H9 (cell line): ENCODE results near the gene TCEAL3. TPM values are rescaled to one million over a fixed set of nuclear protein-coding genes. Genes with fewer than 3 reads are reported as not detected.

Experiments
- DNase-seq: peaks from one replicate; pipeline ENCODE4 v3.0.0-alpha.2; 2017
- H2AFZ ChIP-seq: one replicate; pipeline ENCODE4 v1.6.1; 2013; ENCODE audit warnings: mild to moderate bottlenecking, low read length, control low read depth, moderate library complexity
- H2AK5ac ChIP-seq: 2 replicates; pipeline ENCODE4 v1.6.1; 2013; ENCODE audit warnings: low read length, control low read depth, mixed read lengths; ENCODE audit not compliant: insufficient read length
- H2BK120ac ChIP-seq: one replicate; pipeline ENCODE4 v1.6.1; 2013; ENCODE audit warnings: low read depth, mild to moderate bottlenecking, low read length, control low read depth, inconsistent platforms; ENCODE audit not compliant: poor library complexity, severe bottlenecking
- H2BK12ac ChIP-seq: 2 replicates; pipeline ENCODE4 v1.6.1; 2013; ENCODE audit warnings: low read length, control low read depth, mixed read lengths, low read depth; ENCODE audit not compliant: insufficient read length
- H2BK15ac ChIP-seq: 2 replicates; pipeline ENCODE4 v1.6.1; 2013; ENCODE audit warnings: low read depth, low read length, control low read depth
- H2BK20ac ChIP-seq: one replicate; pipeline ENCODE4 v1.6.1; 2013; ENCODE audit warnings: low read depth, mild to moderate bottlenecking, low read length, control low read depth, inconsistent platforms; ENCODE audit not compliant: poor library complexity, severe bottlenecking
- H2BK5ac ChIP-seq: 2 replicates; pipeline ENCODE4 v1.6.1; 2013; ENCODE audit warnings: low read length, control low read depth, mixed read lengths; ENCODE audit not compliant: insufficient read length
- H3K14ac ChIP-seq: 2 replicates; pipeline ENCODE4 v1.6.1; 2013; ENCODE audit warnings: low read length, control low read depth; ENCODE audit not compliant: insufficient read depth
- H3K18ac ChIP-seq: 2 replicates; pipeline ENCODE4 v1.6.1; 2013; ENCODE audit warnings: low read depth, mild to moderate bottlenecking, mixed read lengths, low read length, control low read depth; ENCODE audit not compliant: insufficient read length
- H3K23ac ChIP-seq: 2 replicates; pipeline ENCODE4 v1.6.1; 2013; ENCODE audit warnings: low read length, control low read depth, mixed read lengths, low read depth; ENCODE audit not compliant: insufficient read length
- H3K23me2 ChIP-seq: 2 replicates; pipeline ENCODE4 v1.6.1; 2013; ENCODE audit warnings: low read depth, mild to moderate bottlenecking, mixed read lengths, low read length, control low read depth; ENCODE audit not compliant: insufficient read length, poor library complexity, severe bottlenecking
- H3K27ac ChIP-seq: 2 replicates; pipeline ENCODE4 v1.5.1; 2013; ENCODE audit warnings: low read length, control low read depth, mixed read lengths, low read depth; ENCODE audit not compliant: insufficient read length
- H3K27me3 ChIP-seq: 2 replicates; pipeline ENCODE4 v1.6.1; 2013; ENCODE audit warnings: low read length, control low read depth, inconsistent platforms; ENCODE audit not compliant: insufficient read depth
- H3K4ac ChIP-seq: 2 replicates; pipeline ENCODE4 v1.6.1; 2013; ENCODE audit warnings: low read depth, mild to moderate bottlenecking, control low read depth, inconsistent platforms, low read length, moderate library complexity
- H3K4me1 ChIP-seq: 2 replicates; pipeline ENCODE4 v1.6.1; 2013; ENCODE audit warnings: low read length, control low read depth, inconsistent platforms; ENCODE audit not compliant: insufficient read depth
- H3K4me2 ChIP-seq: 2 replicates; pipeline ENCODE4 v1.6.1; 2013; ENCODE audit warnings: low read length, control low read depth, mixed read lengths; ENCODE audit not compliant: insufficient read length, insufficient read depth
- H3K56ac ChIP-seq: 2 replicates; pipeline ENCODE4 v1.6.1; 2013; ENCODE audit warnings: low read depth, mild to moderate bottlenecking, mixed read lengths, low read length, control low read depth; ENCODE audit not compliant: insufficient read length
- H3K79me1 ChIP-seq: 2 replicates; pipeline ENCODE4 v1.6.1; 2013; ENCODE audit warnings: low read depth, mild to moderate bottlenecking, moderate library complexity, low read length, control low read depth, inconsistent platforms; ENCODE audit not compliant: insufficient read depth, poor library complexity, severe bottlenecking
- H3K79me2 ChIP-seq: 2 replicates; pipeline ENCODE4 v1.6.1; 2013; ENCODE audit warnings: low read length, control low read depth, inconsistent platforms; ENCODE audit not compliant: insufficient read depth
- H3K9ac ChIP-seq: 2 replicates; pipeline ENCODE4 v1.6.1; 2013; ENCODE audit warnings: low read length, control low read depth, mixed read lengths; ENCODE audit not compliant: insufficient read length; ENCODE audit errors: extremely low read depth
- H3K9me3 ChIP-seq: one replicate; pipeline ENCODE4 v1.6.1; 2013; ENCODE audit warnings: low read depth, low read length, inconsistent platforms; ENCODE audit not compliant: control insufficient read depth
- H3T11ph ChIP-seq: one replicate; pipeline ENCODE4 v1.6.1; 2013; ENCODE audit warnings: mild to moderate bottlenecking, low read length, control low read depth, inconsistent platforms
- H4K20me1 ChIP-seq: one replicate; pipeline ENCODE4 v1.6.1; 2013; ENCODE audit not compliant: control insufficient read depth, insufficient read length, insufficient read depth
- H4K5ac ChIP-seq: 2 replicates; pipeline ENCODE4 v1.6.1; 2013; ENCODE audit warnings: low read depth, mild to moderate bottlenecking, mixed read lengths, low read length, control low read depth; ENCODE audit not compliant: insufficient read length
- H4K8ac ChIP-seq: replicated peaks from 2 replicates; pipeline ENCODE4 v1.6.1; 2013; ENCODE audit warnings: low read length, control low read depth, mixed read lengths, low read depth; ENCODE audit not compliant: insufficient read length
- H4K91ac ChIP-seq: 2 replicates; pipeline ENCODE4 v1.6.1; 2013; ENCODE audit warnings: low read depth, mild to moderate bottlenecking, moderate library complexity, mixed read lengths, low read length, control low read depth; ENCODE audit not compliant: insufficient read length
- H3K27ac Mint-ChIP-seq, 3 experiments: 2 replicates in 2 of 3; 3 replicates in 1 of 3; pipeline ENCODE4 v1.8.0; 2020 to 2021; ENCODE audit warnings: mixed read lengths in 3 of 3, mild to moderate bottlenecking in 1 of 3, moderate library complexity in 1 of 3
- H3K27me3 Mint-ChIP-seq: 2 replicates; pipeline ENCODE4 v1.8.0; 2021; ENCODE audit warnings: low read depth, mild to moderate bottlenecking, moderate library complexity, mixed read lengths
- H3K36me3 Mint-ChIP-seq, 3 experiments: 2 replicates in 2 of 3; 3 replicates in 1 of 3; pipeline ENCODE4 v1.8.0; 2020 to 2021; ENCODE audit warnings: low read depth in 3 of 3, mixed read lengths in 3 of 3; ENCODE audit not compliant: insufficient read depth in 1 of 3
- H3K4me1 Mint-ChIP-seq, 2 experiments: 2 replicates each; pipeline ENCODE4 v1.8.0; 2020; ENCODE audit warnings: mixed read lengths in 2 of 2
- H3K4me3 Mint-ChIP-seq, 2 experiments: 2 replicates in 1 of 2; 3 replicates in 1 of 2; pipeline ENCODE4 v1.8.0; 2020 to 2021; ENCODE audit warnings: mild to moderate bottlenecking in 2 of 2, mixed read lengths in 2 of 2, moderate library complexity in 1 of 2
- H3K9me3 Mint-ChIP-seq, 2 experiments: 2 replicates in 1 of 2; 3 replicates in 1 of 2; pipeline ENCODE4 v1.8.0; 2020; ENCODE audit warnings: mild to moderate bottlenecking in 2 of 2, mixed read lengths in 2 of 2, moderate library complexity in 1 of 2
- CTCF ChIP-seq: fragments of 200-600 bp; sonication (generic); conservative IDR thresholded peaks from 3 replicates; pipeline ENCODE4 v1.8.0; 2021; ENCODE audit warnings: antibody characterized with exemption, mild to moderate bottlenecking
- total RNA-seq: library from RNA; stranded (reverse); gene quantifications from 2 replicates; pipeline ENCODE4 v1.2.1, GENCODE V29; 2021

The TCEAL3 gene
- total RNA-seq, 1 experiment from 2014 or later, result 11.1 TPM

GRCh38 chrX:103626855-103627254 lies 19.1 kb downstream of the TCEAL3 start:
- no peaks in the 10 kb centered on the region; the same call in 1 of the 2 replicates for H3K4me1 ChIP-seq
- no peak overlapping the region for H3K27ac ChIP-seq
- no peak overlapping the region for H3K4me3 Mint-ChIP-seq

More at GRCh38 chrX:103626855-103627254, 19.1 kb downstream of the TCEAL3 start:
- Mint-ChIP-seq H3K9me3 (peaks cover 0 to 19% of the 10 kb centered on the region in 2 experiments; a peak in 2 of 5 replicates), H3K27me3 (no peaks in the 10 kb centered on the region), H3K4me1 (peaks cover 6 to 11% of the 10 kb centered on the region in 2 experiments; a peak in 3 of 4 replicates), H3K27ac (no peak overlapping the region), H3K36me3 (no peaks in the 10 kb centered on the region)
- no peak overlapping the region for H2BK15ac ChIP-seq
- no peak overlapping the region for H2BK120ac ChIP-seq
- no peak overlapping the region for H2BK12ac ChIP-seq
- no peak for DNase-seq
- H3K9me3 ChIP-seq, result no peaks in the 10 kb centered on the region
- no peak overlapping the region for H2BK20ac ChIP-seq
- H2AFZ ChIP-seq, result no peak overlapping the region
- H3K4ac ChIP-seq, result no peak overlapping the region
- no peak overlapping the region for H4K8ac ChIP-seq
- no peaks in the 10 kb centered on the region for H3K79me1 ChIP-seq
- no peak overlapping the region for H3K23ac ChIP-seq
- TF ChIP-seq CTCF, result no peak
- H3K56ac ChIP-seq, result no peak overlapping the region
- H2AK5ac ChIP-seq, result no peak overlapping the region
- no peak overlapping the region for H3K14ac ChIP-seq
- no peak overlapping the region for H3K9ac ChIP-seq
- H3K4me2 ChIP-seq, result no peak overlapping the region
- H3K27me3 ChIP-seq, result no peaks in the 10 kb centered on the region
- H3K18ac ChIP-seq, result no peak overlapping the region
- no peaks in the 10 kb centered on the region for H4K20me1 ChIP-seq
- peaks cover 4% of the 10 kb centered on the region for H3K23me2 ChIP-seq
- no peaks in the 10 kb centered on the region for H3K79me2 ChIP-seq
- no peak overlapping the region for H4K91ac ChIP-seq
- no peak overlapping the region for H4K5ac ChIP-seq
- no peak overlapping the region for H2BK5ac ChIP-seq
- H3T11ph ChIP-seq, result no peak overlapping the region
